Activated CD8-positive, alpha-beta memory T cell treated with anti-CD3 and anti-CD28 coated beads for 24 hours (primary cell): ENCODE data around the gene GK2.

Source experiments
- DNase-seq: peaks from one replicate; pipeline ENCODE4 v3.0.0-alpha.2; 2020

GK2 gene

GRCh38 chr4:79381161-79381560 lies 26.9 kb downstream of the GK2 start:
- DNase-seq = no peak

- DNase-seq = no peak
Measured at GRCh38 chr4:79370026-79370425, 38.0 kb downstream of the GK2 start.

- no peak for DNase-seq
Measured at GRCh38 chr4:79367096-79367495, 40.9 kb downstream of the GK2 start.

GRCh38 chr4:79366422-79366821 lies 41.6 kb downstream of the GK2 start:
- no peak for DNase-seq

- DNase-seq = no peak
Measured at GRCh38 chr4:79364061-79364460, 44.0 kb downstream of the GK2 start.

GRCh38 chr4:79362626-79363025 lies 45.4 kb downstream of the GK2 start:
- DNase-seq = no peak

GRCh38 chr4:79360006-79360405 lies 48.0 kb downstream of the GK2 start:
- DNase-seq = no peak

- DNase-seq = no peak
Measured at GRCh38 chr4:79358438-79358837, 49.6 kb downstream of the GK2 start.

GRCh38 chr4:79357365-79357764 lies 50.7 kb downstream of the GK2 start:
- no peak for DNase-seq
